DOHH2 (cell line): ENCODE results near the gene PKD1L1.

Experiments used
- H3F3A ChIP-seq: fragments of 200-600 bp; sonication (generic), shearing (Covaris generic); 2 replicates; pipeline ENCODE4 v1.6.0; 2016; ENCODE audit warnings: antibody characterized with exemption, mild to moderate bottlenecking; ENCODE audit not compliant: control insufficient read depth, insufficient read depth
- H3K27ac ChIP-seq: fragments of 200-600 bp; sonication (generic); 2 replicates; pipeline ENCODE4 v1.5.1; 2014; ENCODE audit warnings: low read depth, mild to moderate bottlenecking, low read length, moderate library complexity
- H3K27me3 ChIP-seq: fragments of 200-600 bp; sonication (generic); 2 replicates; pipeline ENCODE4 v1.6.1; 2014; ENCODE audit warnings: mild to moderate bottlenecking, low read length, mixed read lengths; ENCODE audit not compliant: control insufficient read depth
- H3K36me3 ChIP-seq: fragments of 200-600 bp; sonication (generic); 2 replicates; pipeline ENCODE4 v1.6.1; 2014; ENCODE audit warnings: mild to moderate bottlenecking, low read length, moderate library complexity, mixed read lengths; ENCODE audit not compliant: control insufficient read depth
- H3K4me1 ChIP-seq: fragments of 200-600 bp; sonication (generic); 2 replicates; pipeline ENCODE4 v1.6.1; 2014; ENCODE audit warnings: mild to moderate bottlenecking, low read length, mixed read lengths; ENCODE audit not compliant: control insufficient read depth
- H3K4me2 ChIP-seq: fragments of 200-600 bp; sonication (generic); 2 replicates; pipeline ENCODE4 v1.6.0; 2014; ENCODE audit warnings: mild to moderate bottlenecking, low read length, moderate library complexity
- H3K4me3 ChIP-seq: fragments of 200-600 bp; sonication (generic); 2 replicates; pipeline ENCODE4 v1.5.1; 2014; ENCODE audit warnings: mild to moderate bottlenecking, low read length, mixed read lengths
- H3K79me2 ChIP-seq: fragments of 200-600 bp; sonication (generic); 2 replicates; pipeline ENCODE4 v1.6.1; 2014; ENCODE audit warnings: mild to moderate bottlenecking, low read length, mixed read lengths; ENCODE audit not compliant: control insufficient read depth
- H3K9me2 ChIP-seq: fragments of 200-600 bp; sonication (generic); replicated peaks from 2 replicates; pipeline ENCODE4 v1.6.1; 2014; ENCODE audit warnings: mild to moderate bottlenecking, low read length, mixed read lengths; ENCODE audit not compliant: control insufficient read depth
- H3K9me3 ChIP-seq: fragments of 200-600 bp; sonication (generic); 2 replicates; pipeline ENCODE4 v1.6.1; 2014; ENCODE audit warnings: antibody characterized with exemption, low read length, mixed read lengths; ENCODE audit not compliant: control insufficient read depth, insufficient read depth
- H4K20me1 ChIP-seq: fragments of 200-600 bp; sonication (generic); 2 replicates; pipeline ENCODE4 v1.6.0; 2014; ENCODE audit warnings: low read depth, mild to moderate bottlenecking, antibody characterized with exemption, low read length, moderate library complexity; ENCODE audit not compliant: control insufficient read depth, insufficient read depth
- EZH2phosphoT487 ChIP-seq: fragments of 200-600 bp; sonication (generic); IDR thresholded peaks from 2 replicates; pipeline ENCODE4 v1.6.1; 2017; ENCODE audit warnings: borderline replicate concordance, mild to moderate bottlenecking, antibody characterized with exemption, low read length, moderate library complexity, mixed read lengths
- TF ChIP-seq, protein P1 (sequence below): fragments of 200-600 bp; sonication (generic); IDR thresholded peaks from one replicate; pipeline ENCODE4 v1.5.1; 2014; ENCODE audit warnings: antibody characterized with exemption, mild to moderate bottlenecking, low read depth, low read length; ENCODE audit not compliant: poor library complexity, severe bottlenecking

PKD1L1 gene

DNA sequence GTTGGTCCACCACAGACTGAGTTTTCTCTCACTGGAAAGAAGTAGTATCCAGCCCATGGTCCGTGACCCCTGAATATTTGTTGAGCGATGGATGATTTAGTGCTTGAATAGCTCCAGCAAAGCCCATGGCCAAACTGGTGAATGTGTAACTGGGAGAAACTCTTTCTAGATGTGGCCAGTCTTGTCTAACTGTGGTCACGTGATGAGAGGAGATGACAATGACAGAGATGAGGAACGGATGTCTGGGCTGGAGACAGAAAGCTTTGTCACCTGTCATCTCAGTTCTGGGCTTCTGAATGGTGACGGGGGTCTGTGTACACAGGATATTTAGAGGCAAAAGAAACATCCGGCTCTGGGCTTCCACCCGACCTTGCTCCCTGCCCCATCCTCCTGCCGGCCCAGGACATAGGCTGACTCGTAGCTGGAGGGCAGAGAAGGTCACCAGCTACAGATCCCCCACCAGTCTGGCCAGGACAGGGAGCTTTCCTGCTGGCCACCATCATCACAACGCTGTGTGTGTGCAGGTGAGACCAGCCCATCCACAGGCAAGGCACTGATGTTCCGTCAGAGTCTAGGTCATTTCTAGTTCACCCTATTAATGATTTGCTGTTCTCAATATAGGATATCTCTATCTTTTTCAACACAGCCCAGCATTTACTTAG is 213.8 kb downstream of the PKD1L1 start:
- H3K27me3 ChIP-seq: no peaks in the 10 kb centered on the region

DNA sequence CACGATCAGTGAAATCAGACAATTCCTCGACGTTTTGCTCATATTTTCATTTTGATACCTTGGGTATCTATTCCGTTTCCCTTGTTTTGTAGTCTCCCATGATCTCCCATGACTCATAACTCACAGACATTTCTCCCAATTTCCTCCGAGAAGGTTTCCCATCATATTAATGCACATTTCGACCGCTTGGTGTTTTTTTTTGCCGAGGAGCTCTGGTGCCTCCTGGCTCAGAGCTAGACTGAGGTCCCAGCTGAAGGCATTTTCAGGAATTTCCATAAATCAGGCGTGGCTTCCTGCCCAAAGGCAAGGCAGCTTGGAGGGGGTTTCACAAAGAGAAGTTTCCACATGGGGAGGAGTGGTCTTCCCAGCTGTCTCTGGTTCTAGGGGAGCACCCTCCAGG is 218.1 kb downstream of the PKD1L1 start:
- Histone ChIP-seq H3K4me2 (no peak overlapping the region), H3K4me3 (no peak overlapping the region), H3K27me3 (no peaks in the 10 kb centered on the region), H3K4me1 (peaks cover 53% of the 10 kb centered on the region), H3K27ac (no peak overlapping the region), H3K79me2 (no peaks in the 10 kb centered on the region), H3K36me3 (no peaks in the 10 kb centered on the region), H3K9me2 (no peaks in the 10 kb centered on the region), H3K9me3 (0 out of 2 replicates have a peak, but pooled peaks cover 4% of the 10 kb centered on the region), H4K20me1 (no peaks in the 10 kb centered on the region), H3F3A (no peaks in the 10 kb centered on the region)
- TF ChIP-seq, protein P1, sequence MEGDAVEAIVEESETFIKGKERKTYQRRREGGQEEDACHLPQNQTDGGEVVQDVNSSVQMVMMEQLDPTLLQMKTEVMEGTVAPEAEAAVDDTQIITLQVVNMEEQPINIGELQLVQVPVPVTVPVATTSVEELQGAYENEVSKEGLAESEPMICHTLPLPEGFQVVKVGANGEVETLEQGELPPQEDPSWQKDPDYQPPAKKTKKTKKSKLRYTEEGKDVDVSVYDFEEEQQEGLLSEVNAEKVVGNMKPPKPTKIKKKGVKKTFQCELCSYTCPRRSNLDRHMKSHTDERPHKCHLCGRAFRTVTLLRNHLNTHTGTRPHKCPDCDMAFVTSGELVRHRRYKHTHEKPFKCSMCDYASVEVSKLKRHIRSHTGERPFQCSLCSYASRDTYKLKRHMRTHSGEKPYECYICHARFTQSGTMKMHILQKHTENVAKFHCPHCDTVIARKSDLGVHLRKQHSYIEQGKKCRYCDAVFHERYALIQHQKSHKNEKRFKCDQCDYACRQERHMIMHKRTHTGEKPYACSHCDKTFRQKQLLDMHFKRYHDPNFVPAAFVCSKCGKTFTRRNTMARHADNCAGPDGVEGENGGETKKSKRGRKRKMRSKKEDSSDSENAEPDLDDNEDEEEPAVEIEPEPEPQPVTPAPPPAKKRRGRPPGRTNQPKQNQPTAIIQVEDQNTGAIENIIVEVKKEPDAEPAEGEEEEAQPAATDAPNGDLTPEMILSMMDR: no peak
- no peak for TF ChIP-seq EZH2phosphoT487

More for the DNA sequence above, 213.8 kb downstream of the PKD1L1 start:
- Histone ChIP-seq H3K9me2 (no peaks in the 10 kb centered on the region), H3K9me3 (0 out of 2 replicates have a peak, but pooled peaks cover 4% of the 10 kb centered on the region), H3K4me1 (peaks cover 47% of the 10 kb centered on the region), H3K4me2 (peak overlapping the region; percentile 31), H3K79me2 (no peaks in the 10 kb centered on the region), H3K27ac (no peak overlapping the region), H3K4me3 (peak overlapping the region; percentile 29; the same call in 1 of the 2 replicates), H3K36me3 (no peaks in the 10 kb centered on the region), H4K20me1 (no peaks in the 10 kb centered on the region), H3F3A (no peaks in the 10 kb centered on the region)
- TF ChIP-seq, protein P1: no peak
- no peak for TF ChIP-seq EZH2phosphoT487

DNA sequence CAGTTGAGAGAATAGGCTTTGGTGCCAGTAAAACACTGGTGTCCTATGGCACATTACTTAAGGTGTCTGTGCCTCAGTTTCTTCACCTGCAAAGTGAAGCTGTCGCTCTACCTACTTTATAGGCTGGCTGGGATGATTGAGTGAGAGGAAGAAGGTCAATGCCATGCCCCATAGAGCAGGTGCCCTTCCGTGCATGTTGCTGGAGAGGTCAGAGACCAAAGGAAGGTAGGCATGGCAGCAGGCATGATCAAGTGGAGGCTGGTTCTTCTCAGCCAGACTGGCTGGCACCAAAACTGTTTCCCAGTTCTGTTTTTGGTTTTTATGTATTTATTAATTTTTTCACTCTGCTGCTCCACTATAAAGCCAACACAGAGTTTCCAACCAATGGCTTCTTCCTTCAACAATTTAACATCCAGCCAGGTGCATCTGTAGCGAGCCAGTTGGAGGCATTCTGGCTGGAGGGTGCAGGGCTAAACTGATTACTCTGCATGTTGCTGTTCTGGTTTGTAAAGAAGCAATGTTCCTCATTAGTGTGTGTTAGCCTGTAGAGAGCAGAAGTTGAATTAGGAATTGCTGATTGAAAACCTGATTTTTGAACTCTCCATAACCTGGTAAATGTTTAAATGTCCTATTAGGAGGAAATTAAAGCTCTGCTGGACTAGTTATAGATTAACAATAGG is 222.1 kb downstream of the PKD1L1 start:
- H3K4me1 ChIP-seq: peaks cover 35% of the 10 kb centered on the region
- H3K36me3 ChIP-seq: no peaks in the 10 kb centered on the region
- H3F3A ChIP-seq: no peaks in the 10 kb centered on the region
- H3K79me2 ChIP-seq: no peaks in the 10 kb centered on the region
- no peaks in the 10 kb centered on the region for H4K20me1 ChIP-seq
- no peak overlapping the region for H3K4me2 ChIP-seq
- no peaks in the 10 kb centered on the region for H3K9me3 ChIP-seq
- H3K27me3 ChIP-seq: no peaks in the 10 kb centered on the region
- TF ChIP-seq, protein P1: no peak
- no peak for TF ChIP-seq EZH2phosphoT487
- H3K27ac ChIP-seq: no peak overlapping the region
- no peaks in the 10 kb centered on the region for H3K9me2 ChIP-seq
- no peak overlapping the region for H3K4me3 ChIP-seq
